Measurements from ENCODE around the gene BATF. TPM values are rescaled to one million over a fixed set of nuclear protein-coding genes. Genes with fewer than 3 reads are reported as not detected.

Gene BATF
- total and polyA plus RNA-seq, 2 experiments from 2014 or later, result not detected

DNA sequence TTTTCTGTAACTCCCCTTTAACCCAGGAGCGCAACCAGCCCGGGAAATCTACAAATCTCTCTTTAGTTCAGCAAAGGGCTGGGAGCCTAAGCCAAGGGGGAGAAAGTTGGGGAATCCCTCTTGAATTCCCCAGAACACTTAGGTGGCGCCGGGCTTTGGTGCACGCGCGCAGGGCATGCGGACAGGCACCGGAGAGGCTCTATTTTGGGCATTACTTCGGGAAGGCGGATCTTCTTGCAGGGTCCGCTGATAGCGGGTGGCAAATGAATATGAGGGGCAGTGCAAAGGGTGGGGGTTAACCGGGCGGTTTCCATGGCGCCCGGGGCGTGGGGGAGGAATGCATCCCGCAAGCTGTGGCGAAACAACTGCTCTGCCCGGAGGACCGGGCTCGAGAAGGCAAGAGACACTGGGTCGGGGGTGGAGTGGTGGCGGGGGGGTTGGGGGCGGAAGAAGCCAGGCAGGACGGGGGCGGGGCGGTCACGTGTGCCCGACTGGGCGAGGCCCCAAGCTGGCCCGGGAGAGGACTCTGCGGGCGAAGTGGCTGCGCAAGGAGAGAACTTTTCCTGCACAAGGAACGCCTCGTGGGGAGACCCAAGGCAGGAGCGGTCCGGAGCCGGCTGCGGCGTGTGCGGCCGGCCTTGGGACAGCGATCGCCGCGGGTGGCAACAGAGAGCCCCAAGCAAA lies 56.0 kb downstream of the BATF start, which contains the start of gene FLVCR2:
Gene FLVCR2 (plus strand): TSS at position 519 of the 684 bp plus-strand sequence. CDS start 353 bp downstream, outside the sequence.
- Mint-ChIP-seq H3K4me1 (peaks cover 11% of the 10 kb centered on the region), H3K36me3 (ENCODE audit: low read depth) (no peaks in the 10 kb centered on the region), H3K27ac (peak within 1 kb of the TSS; percentile 81), H3K9me3 (no peaks in the 10 kb centered on the region), H3K4me3 (no peak within 1 kb of the TSS; the same call in 1 of the 3 replicates), H3K27me3 (ENCODE audit: insufficient read depth, low read depth, poor library complexity) (peaks cover 13% of the 10 kb centered on the region)
- Histone ChIP-seq H3K27ac (ENCODE audit: low read depth) (peak within 1 kb of the TSS; percentile 61; the same call in 1 of the 2 replicates), H3K4me1 (ENCODE audit: insufficient read depth) (peaks cover 11% of the 10 kb centered on the region; the same call in 1 of the 2 replicates), H3K79me2 (replicated peaks; ENCODE audit: insufficient read depth) (no peaks in the 10 kb centered on the region), H2AFZ (peak within 1 kb of the TSS; percentile 97), H3K4me3 (peak within 1 kb of the TSS; percentile 93), H3K9me2 (ENCODE audit: insufficient read depth) (no peaks in the 10 kb centered on the region), H4K20me1 (replicated peaks; ENCODE audit: insufficient read depth) (no peaks in the 10 kb centered on the region), H3F3A (replicated peaks; ENCODE audit: low read depth) (peaks cover 3% of the 10 kb centered on the region; the same call in 1 of the 2 replicates), H3K27me3 (ENCODE audit: insufficient read depth) (peaks cover 15% of the 10 kb centered on the region), H3K36me3 (ENCODE audit: insufficient read depth) (no peaks in the 10 kb centered on the region), H3K4me2 (peak within 1 kb of the TSS; percentile 91)
- peak; percentile 76 for DNase-seq (ENCODE audit: low spot score)
- TF ChIP-seq ZNF114 (CRISPR knock-in tag; IDR thresholded peaks at IDR 0.05), result no peak
- no peak for TF ChIP-seq EZH2 (IDR thresholded peaks at IDR 0.05; ENCODE audit: low read depth, unreplicated experiment)
- TF ChIP-seq EZH2phosphoT487 (IDR thresholded peaks at IDR 0.05; ENCODE audit: unreplicated experiment), result no peak
- TF ChIP-seq JUNB (IDR thresholded peaks at IDR 0.05; ENCODE audit: unreplicated experiment), result no peak
- no peak for TF ChIP-seq ETS1 (IDR thresholded peaks at IDR 0.05)
- TF ChIP-seq NANOG (IDR thresholded peaks at IDR 0.05; ENCODE audit: borderline replicate concordance), result no peak
- TF ChIP-seq POLR2AphosphoS5 (IDR thresholded peaks at IDR 0.05; ENCODE audit: low read depth), result peak; percentile 60
- peak; percentile 76 for ATAC-seq

GRCh38 chr14:75578786-75579337 lies 56.6 kb downstream of the BATF start:
- Mint-ChIP-seq H3K27me3 (ENCODE audit: insufficient read depth, low read depth, poor library complexity) (peaks cover 13% of the 10 kb centered on the region), H3K9me3 (no peaks in the 10 kb centered on the region), H3K4me3 (no peak overlapping the region; the same call in 2 of the 3 replicates), H3K36me3 (ENCODE audit: low read depth) (no peaks in the 10 kb centered on the region), H3K4me1 (peaks cover 11% of the 10 kb centered on the region), H3K27ac (no peak overlapping the region)
- Histone ChIP-seq H3K4me1 (ENCODE audit: insufficient read depth) (peaks cover 11% of the 10 kb centered on the region; the same call in 1 of the 2 replicates), H3K9me2 (ENCODE audit: insufficient read depth) (no peaks in the 10 kb centered on the region), H4K20me1 (replicated peaks; ENCODE audit: insufficient read depth) (no peaks in the 10 kb centered on the region), H3K4me2 (peak overlapping the region; percentile 91), H3K4me3 (peak overlapping the region; percentile 93), H3K36me3 (ENCODE audit: insufficient read depth) (no peaks in the 10 kb centered on the region), H3K79me2 (replicated peaks; ENCODE audit: insufficient read depth) (no peaks in the 10 kb centered on the region), H3K27ac (ENCODE audit: low read depth) (no peak overlapping the region), H3K27me3 (ENCODE audit: insufficient read depth) (peaks cover 15% of the 10 kb centered on the region), H3F3A (replicated peaks; ENCODE audit: low read depth) (peaks cover 3% of the 10 kb centered on the region; the same call in 1 of the 2 replicates), H2AFZ (peak overlapping the region; percentile 97)
- peak; percentile 19; the same call in 2 of the 3 replicates for ATAC-seq
- no peak for DNase-seq (ENCODE audit: low spot score)
- TF ChIP-seq, protein P1, sequence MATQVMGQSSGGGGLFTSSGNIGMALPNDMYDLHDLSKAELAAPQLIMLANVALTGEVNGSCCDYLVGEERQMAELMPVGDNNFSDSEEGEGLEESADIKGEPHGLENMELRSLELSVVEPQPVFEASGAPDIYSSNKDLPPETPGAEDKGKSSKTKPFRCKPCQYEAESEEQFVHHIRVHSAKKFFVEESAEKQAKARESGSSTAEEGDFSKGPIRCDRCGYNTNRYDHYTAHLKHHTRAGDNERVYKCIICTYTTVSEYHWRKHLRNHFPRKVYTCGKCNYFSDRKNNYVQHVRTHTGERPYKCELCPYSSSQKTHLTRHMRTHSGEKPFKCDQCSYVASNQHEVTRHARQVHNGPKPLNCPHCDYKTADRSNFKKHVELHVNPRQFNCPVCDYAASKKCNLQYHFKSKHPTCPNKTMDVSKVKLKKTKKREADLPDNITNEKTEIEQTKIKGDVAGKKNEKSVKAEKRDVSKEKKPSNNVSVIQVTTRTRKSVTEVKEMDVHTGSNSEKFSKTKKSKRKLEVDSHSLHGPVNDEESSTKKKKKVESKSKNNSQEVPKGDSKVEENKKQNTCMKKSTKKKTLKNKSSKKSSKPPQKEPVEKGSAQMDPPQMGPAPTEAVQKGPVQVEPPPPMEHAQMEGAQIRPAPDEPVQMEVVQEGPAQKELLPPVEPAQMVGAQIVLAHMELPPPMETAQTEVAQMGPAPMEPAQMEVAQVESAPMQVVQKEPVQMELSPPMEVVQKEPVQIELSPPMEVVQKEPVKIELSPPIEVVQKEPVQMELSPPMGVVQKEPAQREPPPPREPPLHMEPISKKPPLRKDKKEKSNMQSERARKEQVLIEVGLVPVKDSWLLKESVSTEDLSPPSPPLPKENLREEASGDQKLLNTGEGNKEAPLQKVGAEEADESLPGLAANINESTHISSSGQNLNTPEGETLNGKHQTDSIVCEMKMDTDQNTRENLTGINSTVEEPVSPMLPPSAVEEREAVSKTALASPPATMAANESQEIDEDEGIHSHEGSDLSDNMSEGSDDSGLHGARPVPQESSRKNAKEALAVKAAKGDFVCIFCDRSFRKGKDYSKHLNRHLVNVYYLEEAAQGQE (IDR thresholded peaks at IDR 0.05; ENCODE audit: unreplicated experiment), result no peak
- no peak for TF ChIP-seq ZNF331 (CRISPR knock-in tag; IDR thresholded peaks at IDR 0.05; ENCODE audit: low read depth)
- TF ChIP-seq, protein P2, sequence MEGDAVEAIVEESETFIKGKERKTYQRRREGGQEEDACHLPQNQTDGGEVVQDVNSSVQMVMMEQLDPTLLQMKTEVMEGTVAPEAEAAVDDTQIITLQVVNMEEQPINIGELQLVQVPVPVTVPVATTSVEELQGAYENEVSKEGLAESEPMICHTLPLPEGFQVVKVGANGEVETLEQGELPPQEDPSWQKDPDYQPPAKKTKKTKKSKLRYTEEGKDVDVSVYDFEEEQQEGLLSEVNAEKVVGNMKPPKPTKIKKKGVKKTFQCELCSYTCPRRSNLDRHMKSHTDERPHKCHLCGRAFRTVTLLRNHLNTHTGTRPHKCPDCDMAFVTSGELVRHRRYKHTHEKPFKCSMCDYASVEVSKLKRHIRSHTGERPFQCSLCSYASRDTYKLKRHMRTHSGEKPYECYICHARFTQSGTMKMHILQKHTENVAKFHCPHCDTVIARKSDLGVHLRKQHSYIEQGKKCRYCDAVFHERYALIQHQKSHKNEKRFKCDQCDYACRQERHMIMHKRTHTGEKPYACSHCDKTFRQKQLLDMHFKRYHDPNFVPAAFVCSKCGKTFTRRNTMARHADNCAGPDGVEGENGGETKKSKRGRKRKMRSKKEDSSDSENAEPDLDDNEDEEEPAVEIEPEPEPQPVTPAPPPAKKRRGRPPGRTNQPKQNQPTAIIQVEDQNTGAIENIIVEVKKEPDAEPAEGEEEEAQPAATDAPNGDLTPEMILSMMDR (conservative IDR thresholded peaks at IDR 0.05; ENCODE audit: low read depth in 2 of 2), result peak; percentile 18 to 46; a peak in 3 of 4 replicates

Measured in GM23338 (cell line).